Fibroblast of villous mesenchyme (primary cell): ENCODE results near the gene CLRN3. TPM values are rescaled to one million over a fixed set of nuclear protein-coding genes. Genes with fewer than 3 reads are reported as not detected.

Experiments
- DNase-seq: peaks from one replicate; pipeline ENCODE4 v3.0.0-alpha.2; 2010; ENCODE audit warnings: low read depth
- H3K4me3 ChIP-seq: 2 replicates; pipeline ENCODE4 v1.5.1; 2011; ENCODE audit warnings: low read depth, mild to moderate bottlenecking, low read length
- CTCF ChIP-seq: IDR thresholded peaks from 2 replicates; pipeline ENCODE4 v1.5.1; 2012; ENCODE audit warnings: low read depth, mild to moderate bottlenecking, low read length; ENCODE audit not compliant: insufficient read depth
- total RNA-seq: library from RNA; depleted of rRNA; stranded (reverse); fragments of >200 nt; gene quantifications from 2 replicates; pipeline ENCODE4 v1.2.3, GENCODE V29; 2012

CLRN3 gene
- total RNA-seq, 1 donor, result not detected

DNA sequence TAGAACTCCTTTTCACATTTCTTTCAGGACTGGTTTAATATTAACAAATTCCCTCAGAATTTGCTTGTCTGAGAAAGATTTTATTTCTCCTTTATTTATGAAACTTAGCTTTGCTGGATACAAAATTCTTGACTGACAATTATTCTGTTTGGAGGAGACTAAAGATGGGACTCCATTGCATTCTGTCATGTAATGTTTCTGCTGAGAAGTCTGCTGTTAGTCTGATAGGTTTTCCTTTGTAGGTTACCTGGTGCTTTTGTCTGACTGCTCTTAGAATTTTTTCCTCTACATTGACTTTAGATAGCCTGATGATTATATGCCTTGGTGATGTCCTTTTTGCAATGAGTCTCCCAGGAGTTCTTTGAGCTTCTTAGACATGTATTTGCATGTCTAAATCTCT lies 23.4 kb downstream of the CLRN3 start:
- no peak for TF ChIP-seq CTCF
- no peak for DNase-seq
- no peak overlapping the region for H3K4me3 ChIP-seq

DNA sequence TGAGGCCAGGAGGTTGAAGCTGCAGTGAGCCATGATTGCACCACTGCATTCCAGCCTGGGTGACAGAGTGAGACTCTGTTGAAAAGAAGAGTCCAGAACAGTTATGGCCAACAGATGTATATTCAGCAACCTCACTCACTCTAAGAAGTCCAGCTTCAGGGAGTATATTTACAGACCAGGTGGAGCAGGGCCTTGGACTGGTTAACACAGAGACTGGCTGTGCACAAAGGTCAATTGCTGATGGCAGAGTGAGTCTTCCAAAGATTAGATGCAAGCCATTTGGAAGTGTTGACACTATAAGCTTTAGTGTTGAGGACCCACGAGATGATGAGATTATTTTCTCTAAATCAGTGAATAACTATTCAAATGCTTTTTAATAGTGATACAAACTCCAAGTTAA lies 24.9 kb downstream of the CLRN3 start:
- TF ChIP-seq CTCF, result no peak
- no peak overlapping the region for H3K4me3 ChIP-seq
- no peak for DNase-seq

- H3K4me3 ChIP-seq, result no peak overlapping the region
- no peak for TF ChIP-seq CTCF
- no peak for DNase-seq
These were observed 26.3 kb downstream of the CLRN3 start for GRCh38 chr10:127866276-127867013.

- no peak for TF ChIP-seq CTCF
- no peak for DNase-seq
- H3K4me3 ChIP-seq, result no peak overlapping the region
These were observed 29.4 kb downstream of the CLRN3 start for GRCh38 chr10:127863231-127863825.

- DNase-seq, result no peak
- no peak overlapping the region for H3K4me3 ChIP-seq
- no peak for TF ChIP-seq CTCF
These were observed 32.1 kb downstream of the CLRN3 start for GRCh38 chr10:127860592-127860991.

DNA sequence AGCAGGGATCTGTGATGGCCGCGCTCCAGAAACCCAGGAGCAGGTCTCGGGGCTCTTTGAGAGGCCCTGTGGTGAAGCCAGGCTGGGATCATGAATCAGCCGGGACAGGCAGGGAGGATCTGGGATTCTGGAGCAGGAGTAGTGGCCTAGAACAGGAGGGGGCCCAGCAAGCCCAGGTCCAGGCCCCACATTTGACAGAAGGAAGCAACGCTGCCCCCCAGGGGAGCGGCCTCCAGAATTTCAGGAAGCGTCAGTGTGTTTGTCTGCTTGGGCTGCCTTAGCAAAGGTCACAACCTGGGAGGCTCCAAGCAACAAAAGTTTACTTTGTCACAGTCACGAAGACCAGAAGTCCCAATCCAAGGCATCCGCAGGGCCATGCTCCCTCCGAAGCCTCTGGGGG lies 36.8 kb downstream of the CLRN3 start:
- DNase-seq, result no peak
- no peak for TF ChIP-seq CTCF
- H3K4me3 ChIP-seq, result no peak overlapping the region

DNA sequence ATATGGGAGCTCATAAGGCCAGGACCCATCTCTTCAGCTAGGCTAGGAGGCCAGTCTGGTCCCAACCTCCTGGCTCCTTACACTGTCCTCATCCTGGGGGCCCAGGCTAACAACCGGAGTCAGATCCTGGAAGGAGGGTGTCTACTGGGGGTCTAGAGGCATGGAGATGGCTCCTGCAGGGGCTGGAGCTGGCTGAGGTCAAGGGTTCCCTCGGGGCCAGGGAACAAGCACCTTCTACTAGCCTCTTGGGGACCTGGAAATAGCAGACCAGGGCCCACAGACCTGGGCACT lies 37.2 kb downstream of the CLRN3 start:
- no peak for TF ChIP-seq CTCF
- DNase-seq, result no peak
- H3K4me3 ChIP-seq, result no peak overlapping the region
